Muscle layer of colon (tissue), 2 donors: ENCODE results near the gene VSTM2L.

Experiments
- H3K27ac ChIP-seq: one replicate; pipeline ENCODE4 v1.7.0; 2013; ENCODE audit warnings: low read depth, mild to moderate bottlenecking, low read length, moderate library complexity
- H3K27me3 ChIP-seq, 2 donors: one replicate each; pipeline ENCODE4 v1.7.0; 2013; ENCODE audit warnings: low read length in 2 of 2, mild to moderate bottlenecking in 2 of 2; ENCODE audit not compliant: insufficient read depth in 2 of 2, control insufficient read depth in 1 of 2
- H3K36me3 ChIP-seq: one replicate; pipeline ENCODE4 v1.7.0; 2013; ENCODE audit warnings: mild to moderate bottlenecking, low read length; ENCODE audit not compliant: insufficient read depth
- H3K4me1 ChIP-seq: one replicate; pipeline ENCODE4 v1.7.0; 2013; ENCODE audit warnings: mild to moderate bottlenecking, low read length; ENCODE audit not compliant: insufficient read depth
- H3K4me3 ChIP-seq, 2 donors: one replicate each; pipeline ENCODE4 v1.7.0; 2013; ENCODE audit warnings: low read length in 2 of 2, low read depth in 1 of 2, mild to moderate bottlenecking in 1 of 2, moderate library complexity in 1 of 2
- H3K9ac ChIP-seq: one replicate; pipeline ENCODE4 v1.7.0; 2013; ENCODE audit warnings: low read length
- H3K9me3 ChIP-seq: one replicate; pipeline ENCODE4 v1.7.0; 2013; ENCODE audit warnings: mild to moderate bottlenecking, low read length
- donor health status: abdominal sarcoma.
- donor health status: Adenocarcinoma of cecum.

VSTM2L gene

GRCh38 chr20:37880726-37881591 lies 22.0 kb upstream of the VSTM2L start:
- H3K4me1 ChIP-seq: no peaks in the 10 kb centered on the region
- H3K4me3 ChIP-seq: no peak overlapping the region
- no peak overlapping the region for H3K9ac ChIP-seq
- H3K9me3 ChIP-seq: no peaks in the 10 kb centered on the region
- H3K36me3 ChIP-seq: no peaks in the 10 kb centered on the region
- no peaks in the 10 kb centered on the region for H3K27me3 ChIP-seq
- no peak overlapping the region for H3K27ac ChIP-seq

GRCh38 chr20:37881601-37882343 lies 21.2 kb upstream of the VSTM2L start:
- Histone ChIP-seq H3K36me3 (no peaks in the 10 kb centered on the region), H3K9me3 (no peaks in the 10 kb centered on the region), H3K27me3 (no peaks in the 10 kb centered on the region), H3K4me1 (no peaks in the 10 kb centered on the region), H3K4me3 (no peak overlapping the region), H3K9ac (no peak overlapping the region), H3K27ac (no peak overlapping the region)

- Histone ChIP-seq H3K9me3 (no peaks in the 10 kb centered on the region), H3K36me3 (no peaks in the 10 kb centered on the region), H3K27me3 (no peaks in the 10 kb centered on the region), H3K4me1 (no peaks in the 10 kb centered on the region), H3K4me3 (no peak overlapping the region), H3K9ac (no peak overlapping the region), H3K27ac (no peak overlapping the region)
Observed at GRCh38 chr20:37882961-37883712, 19.8 kb upstream of the VSTM2L start.

- Histone ChIP-seq H3K4me3 (no peak overlapping the region), H3K27me3 (no peaks in the 10 kb centered on the region), H3K36me3 (no peaks in the 10 kb centered on the region), H3K9ac (no peak overlapping the region), H3K4me1 (no peaks in the 10 kb centered on the region), H3K27ac (no peak overlapping the region), H3K9me3 (no peaks in the 10 kb centered on the region)
Observed at GRCh38 chr20:37885042-37885441, 17.9 kb upstream of the VSTM2L start.

GRCh38 chr20:37885593-37886503 lies 17.1 kb upstream of the VSTM2L start:
- H3K4me3 ChIP-seq: no peak overlapping the region
- no peak overlapping the region for H3K9ac ChIP-seq
- peaks cover 2% of the 10 kb centered on the region for H3K4me1 ChIP-seq
- no peak overlapping the region for H3K27ac ChIP-seq
- no peaks in the 10 kb centered on the region for H3K27me3 ChIP-seq
- H3K36me3 ChIP-seq: no peaks in the 10 kb centered on the region
- no peaks in the 10 kb centered on the region for H3K9me3 ChIP-seq

- Histone ChIP-seq H3K9ac (no peak overlapping the region), H3K27me3 (no peaks in the 10 kb centered on the region), H3K36me3 (no peaks in the 10 kb centered on the region), H3K4me1 (peaks cover 8% of the 10 kb centered on the region), H3K4me3 (no peak overlapping the region), H3K27ac (no peak overlapping the region), H3K9me3 (no peaks in the 10 kb centered on the region)
Observed at GRCh38 chr20:37886851-37887297, 16.1 kb upstream of the VSTM2L start.

- Histone ChIP-seq H3K27ac (no peak overlapping the region), H3K9ac (no peak overlapping the region), H3K27me3 (no peaks in the 10 kb centered on the region), H3K36me3 (no peaks in the 10 kb centered on the region), H3K4me3 (no peak overlapping the region), H3K9me3 (no peaks in the 10 kb centered on the region), H3K4me1 (peaks cover 8% of the 10 kb centered on the region)
Observed at GRCh38 chr20:37888641-37889040, 14.3 kb upstream of the VSTM2L start.

- H3K4me3 ChIP-seq: no peak overlapping the region
- H3K4me1 ChIP-seq: peaks cover 8% of the 10 kb centered on the region
- no peaks in the 10 kb centered on the region for H3K36me3 ChIP-seq
- no peaks in the 10 kb centered on the region for H3K27me3 ChIP-seq
- H3K9ac ChIP-seq: no peak overlapping the region
- no peak overlapping the region for H3K27ac ChIP-seq
- no peaks in the 10 kb centered on the region for H3K9me3 ChIP-seq
Observed at GRCh38 chr20:37890108-37890507, 12.8 kb upstream of the VSTM2L start.

GRCh38 chr20:37890643-37891042 lies 12.3 kb upstream of the VSTM2L start:
- Histone ChIP-seq H3K9me3 (no peaks in the 10 kb centered on the region), H3K4me3 (no peak overlapping the region)

GRCh38 chr20:37892001-37892400 lies 10.9 kb upstream of the VSTM2L start:
- H3K27me3 ChIP-seq: no peaks in the 10 kb centered on the region
- H3K4me3 ChIP-seq: no peak overlapping the region
- peaks cover 10% of the 10 kb centered on the region for H3K4me1 ChIP-seq
- no peak overlapping the region for H3K9ac ChIP-seq
- no peaks in the 10 kb centered on the region for H3K36me3 ChIP-seq
- no peak overlapping the region for H3K27ac ChIP-seq
- H3K9me3 ChIP-seq: no peaks in the 10 kb centered on the region

More at GRCh38 chr20:37890643-37891042, 12.3 kb upstream of the VSTM2L start:
- Histone ChIP-seq H3K4me1 (peaks cover 8% of the 10 kb centered on the region), H3K36me3 (no peaks in the 10 kb centered on the region), H3K27ac (no peak overlapping the region), H3K27me3 (no peaks in the 10 kb centered on the region), H3K9ac (no peak overlapping the region)
